Mesothelial cell of epicardium (in vitro differentiated cells): ENCODE measurements around the gene POLR3K. TPM values are rescaled to one million over a fixed set of nuclear protein-coding genes. Genes with fewer than 3 reads are reported as not detected.

Experiments used
- DNase-seq, 2 experiments: peaks; one replicate each; pipeline ENCODE4 v3.0.0; 2021; ENCODE audit warnings: low spot score in 2 of 2; ENCODE audit not compliant: unreplicated experiment in 2 of 2
- H3K27ac Mint-ChIP-seq: 2 replicates; pipeline ENCODE4 v1.8.0; 2021; ENCODE audit warnings: mixed read lengths
- H3K27me3 Mint-ChIP-seq: 2 replicates; pipeline ENCODE4 v1.8.0; 2021; ENCODE audit warnings: low read depth, mixed read lengths
- H3K36me3 Mint-ChIP-seq: 2 replicates; pipeline ENCODE4 v1.8.0; 2021; ENCODE audit warnings: mixed read lengths
- H3K4me1 Mint-ChIP-seq: 2 replicates; pipeline ENCODE4 v1.8.0; 2021; ENCODE audit warnings: mixed read lengths
- H3K4me3 Mint-ChIP-seq: 2 replicates; pipeline ENCODE4 v1.8.0; 2021; ENCODE audit warnings: mild to moderate bottlenecking, moderate library complexity, mixed read lengths
- H3K9me3 Mint-ChIP-seq: 2 replicates; pipeline ENCODE4 v1.8.0; 2021; ENCODE audit warnings: mixed read lengths
- CTCF ChIP-seq: fragments of 200-600 bp; sonication (generic); IDR thresholded peaks from one replicate; pipeline ENCODE4 v1.5.0; 2021; ENCODE audit warnings: antibody characterized with exemption; ENCODE audit not compliant: unreplicated experiment
- total RNA-seq: library from RNA; stranded (reverse); gene quantifications from 3 replicates; pipeline ENCODE4 v1.2.1, GENCODE V29; 2021

Gene POLR3K
- total RNA-seq, 1 donor from 2014 or later: 9.1 TPM

DNA sequence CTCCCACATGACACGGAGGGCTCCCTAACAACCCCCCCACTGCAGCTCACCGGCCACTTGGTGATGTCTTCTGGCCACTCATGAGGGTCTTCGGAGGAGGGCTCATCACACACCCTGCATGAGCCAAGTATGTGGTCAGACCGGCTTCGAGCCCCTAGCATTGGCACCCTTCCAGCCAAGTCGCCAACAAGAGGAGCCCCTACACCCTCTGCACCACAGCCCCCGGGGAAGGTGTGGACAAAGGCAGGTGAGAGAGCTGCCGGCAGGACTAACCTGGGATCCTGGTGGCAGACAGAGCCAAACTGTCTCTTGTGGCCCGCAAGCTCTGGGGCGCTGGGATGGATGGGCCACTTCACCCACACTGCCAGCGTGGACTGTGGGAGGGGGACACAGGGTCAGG is 6.8 kb upstream of the POLR3K start:
- Mint-ChIP-seq H3K4me3 (no peak overlapping the region), H3K4me1 (peaks cover 16% of the 10 kb centered on the region), H3K27me3 (no peaks in the 10 kb centered on the region), H3K9me3 (no peaks in the 10 kb centered on the region), H3K36me3 (peaks cover 15% of the 10 kb centered on the region), H3K27ac (no peak overlapping the region)
- DNase-seq: no peak
- TF ChIP-seq CTCF: no peak

GRCh38 chr16:59440-60059 is 6.1 kb upstream of the POLR3K start:
- no peak overlapping the region for H3K4me3 Mint-ChIP-seq
- H3K27me3 Mint-ChIP-seq: no peaks in the 10 kb centered on the region
- no peak overlapping the region for H3K27ac Mint-ChIP-seq

GRCh38 chr16:58491-59439 is 5.4 kb upstream of the POLR3K start:
- Mint-ChIP-seq H3K36me3 (peaks cover 12% of the 10 kb centered on the region), H3K9me3 (no peaks in the 10 kb centered on the region), H3K4me1 (peaks cover 19% of the 10 kb centered on the region), H3K27me3 (no peaks in the 10 kb centered on the region), H3K4me3 (no peak overlapping the region), H3K27ac (no peak overlapping the region)
- no peak for DNase-seq
- no peak for TF ChIP-seq CTCF

More at GRCh38 chr16:59440-60059, 6.1 kb upstream of the POLR3K start:
- Mint-ChIP-seq H3K4me1 (peaks cover 18% of the 10 kb centered on the region), H3K9me3 (no peaks in the 10 kb centered on the region), H3K36me3 (peaks cover 15% of the 10 kb centered on the region)
- DNase-seq: no peak
- no peak for TF ChIP-seq CTCF

DNA sequence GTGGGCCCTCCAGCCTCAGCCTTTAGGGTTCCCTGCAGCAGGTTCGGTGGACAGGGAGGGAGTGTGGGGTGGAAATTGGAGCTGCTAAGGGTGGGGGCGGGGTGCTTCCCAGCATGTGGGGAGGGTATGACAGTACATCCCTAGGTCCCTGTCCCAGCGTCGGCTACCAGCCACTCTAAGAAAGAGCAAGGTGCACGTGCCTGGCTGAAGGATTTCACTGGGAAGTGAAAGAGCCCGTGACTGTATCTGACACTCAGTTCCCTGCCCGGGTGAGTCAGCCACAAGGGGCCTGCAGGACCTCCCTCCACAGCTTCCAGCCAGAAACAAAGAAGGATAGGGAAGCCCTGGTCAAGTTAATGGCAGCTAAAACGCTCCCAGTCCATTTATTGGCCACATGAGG is 4.3 kb upstream of the POLR3K start:
- Mint-ChIP-seq H3K36me3 (peaks cover 12% of the 10 kb centered on the region), H3K4me1 (peaks cover 25% of the 10 kb centered on the region), H3K27me3 (no peaks in the 10 kb centered on the region), H3K27ac (no peak overlapping the region), H3K4me3 (no peak overlapping the region), H3K9me3 (no peaks in the 10 kb centered on the region)
- no peak for DNase-seq
- no peak for TF ChIP-seq CTCF

GRCh38 chr16:56231-56927 is 3.0 kb upstream of the POLR3K start:
- H3K27me3 Mint-ChIP-seq: no peaks in the 10 kb centered on the region
- peaks cover 27% of the 10 kb centered on the region for H3K4me1 Mint-ChIP-seq
- H3K9me3 Mint-ChIP-seq: no peaks in the 10 kb centered on the region
- H3K4me3 Mint-ChIP-seq: no peak overlapping the region
- DNase-seq: no peak
- TF ChIP-seq CTCF: no peak
- H3K27ac Mint-ChIP-seq: no peak overlapping the region
- H3K36me3 Mint-ChIP-seq: peaks cover 12% of the 10 kb centered on the region
